NCI-H2081 treated with DMSO at 0.1 percent for 48 hours (cell line): ENCODE data around the gene DSCAM.
"Not testable (repeated sequence)": the region's sequence is repeated elsewhere in the genome, so short reads cannot be mapped to it uniquely, and the experiment has no call there.

ENCODE experiments used
- DNase-seq: peaks from one replicate; lab custom pipeline; 2025; lab: John Stamatoyannopoulos, UW

Gene DSCAM

DNA sequence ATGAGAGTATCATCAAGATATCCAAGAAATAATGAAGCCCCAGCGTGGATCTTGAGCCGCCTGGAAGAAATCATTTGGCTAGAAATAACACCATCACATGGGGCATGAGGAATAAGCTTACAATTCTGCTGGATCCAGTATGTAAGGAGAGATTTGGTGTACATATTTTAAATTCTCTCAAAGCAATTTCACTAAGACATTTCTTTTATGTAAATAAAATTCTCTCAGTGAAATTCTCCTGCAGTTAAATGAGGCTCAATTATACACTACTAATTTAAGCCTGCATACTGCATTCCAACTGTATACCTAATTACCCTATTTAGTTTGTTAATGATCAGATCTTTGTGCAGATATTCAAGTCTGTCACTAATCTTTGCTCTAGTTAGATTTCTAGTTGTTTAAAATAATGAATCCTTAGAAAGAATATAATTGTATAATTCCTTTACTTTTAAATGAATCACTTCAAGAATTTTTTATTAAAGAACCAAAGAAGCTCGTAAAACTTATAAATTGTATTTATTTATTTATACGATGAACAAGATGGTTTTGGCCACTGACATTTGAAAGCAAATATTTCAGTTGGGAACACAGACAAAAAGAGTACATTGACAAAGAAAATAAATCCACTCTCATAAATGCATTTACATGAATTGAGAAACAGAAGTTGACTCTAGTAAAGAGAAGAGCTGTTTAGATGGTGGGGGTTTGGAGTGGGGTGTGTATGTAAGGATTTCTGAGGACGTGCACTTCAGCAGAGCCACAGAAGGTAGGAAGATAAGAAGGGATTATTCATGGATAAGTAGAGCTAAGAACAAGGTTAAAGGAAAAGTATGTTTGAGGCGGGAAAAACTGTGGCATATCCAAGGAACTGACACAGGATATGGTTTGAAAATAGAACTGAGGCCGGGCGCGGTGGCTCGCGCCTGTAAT, 466.8 kb downstream of the DSCAM start:
- DNase-seq: no peak

DNA sequence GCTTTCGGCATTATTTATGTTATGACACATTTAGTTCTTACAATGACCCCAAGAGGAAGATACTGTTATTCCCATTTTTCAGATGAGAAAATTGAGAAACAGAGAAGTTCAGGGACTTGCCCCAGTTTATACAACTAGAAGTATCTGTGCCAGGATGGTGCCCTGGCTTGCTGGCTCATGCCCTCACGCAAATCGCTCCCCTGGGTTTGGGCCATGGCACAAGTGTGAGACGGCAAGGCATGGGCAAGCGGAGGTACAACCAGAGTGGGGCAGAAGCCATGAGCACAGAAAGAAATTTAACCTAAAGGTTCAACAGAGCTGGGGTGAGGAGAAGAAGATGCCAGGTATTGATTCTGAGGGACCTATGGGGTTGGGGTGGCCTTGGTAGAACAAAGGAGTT, 469.8 kb downstream of the DSCAM start:
- no peak for DNase-seq

DNA sequence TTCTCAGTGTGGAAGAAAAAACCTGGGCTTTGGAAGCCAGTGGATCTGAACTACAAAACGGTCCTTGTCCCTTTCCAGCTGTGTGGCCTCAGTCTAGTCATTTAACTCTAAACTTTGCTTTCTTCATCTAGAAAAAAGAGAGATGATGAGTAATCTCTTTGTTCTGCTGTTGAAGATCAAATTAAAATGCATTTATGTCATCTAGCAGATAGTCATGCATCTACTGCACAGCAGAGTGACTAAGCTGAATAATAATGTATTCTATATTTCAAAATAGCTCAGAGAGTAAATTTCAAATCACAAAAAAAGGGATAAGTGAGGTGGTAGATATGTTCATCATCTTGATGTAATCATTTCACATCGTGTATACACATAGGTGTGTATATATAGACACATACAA, 473.2 kb downstream of the DSCAM start:
- no peak for DNase-seq

DNA sequence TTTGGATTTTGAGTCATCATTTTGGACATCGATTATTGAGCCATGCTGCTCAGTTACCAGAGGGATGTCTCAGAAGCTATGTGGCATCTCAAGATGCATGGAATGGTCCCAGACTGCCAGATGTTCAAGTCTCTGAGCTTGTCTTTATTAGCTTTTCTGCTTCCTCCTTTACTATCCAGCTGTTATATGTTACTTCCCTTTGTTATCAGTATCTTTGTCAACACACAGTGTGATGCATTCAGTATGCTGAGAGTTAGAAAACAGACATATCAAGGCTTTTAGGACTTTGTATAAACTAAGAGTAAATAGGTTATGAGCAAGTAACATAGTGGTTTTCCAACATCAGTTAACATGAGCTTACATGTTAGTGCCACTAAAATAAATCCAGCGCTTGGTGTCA, 474.5 kb downstream of the DSCAM start:
- no peak for DNase-seq

DNA sequence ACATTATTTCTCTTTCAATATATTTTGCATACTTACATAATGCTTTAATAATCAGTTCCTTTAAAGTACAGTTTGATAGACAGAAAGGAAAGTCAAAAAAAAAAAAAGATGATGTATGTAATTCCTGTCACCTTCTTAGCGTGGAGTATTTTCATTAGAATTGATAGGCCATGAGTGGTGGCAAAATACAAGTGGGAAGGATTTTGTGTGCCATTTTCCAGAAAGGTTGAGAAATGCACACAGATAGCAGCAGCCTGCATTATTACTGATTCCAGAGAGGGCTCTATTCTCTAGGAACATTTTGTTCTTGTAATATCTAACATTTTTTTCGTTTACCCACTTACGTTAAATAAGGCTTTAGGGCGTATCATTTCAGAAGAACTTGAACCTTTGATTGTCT, 475.6 kb downstream of the DSCAM start:
- DNase-seq: no peak

DNA sequence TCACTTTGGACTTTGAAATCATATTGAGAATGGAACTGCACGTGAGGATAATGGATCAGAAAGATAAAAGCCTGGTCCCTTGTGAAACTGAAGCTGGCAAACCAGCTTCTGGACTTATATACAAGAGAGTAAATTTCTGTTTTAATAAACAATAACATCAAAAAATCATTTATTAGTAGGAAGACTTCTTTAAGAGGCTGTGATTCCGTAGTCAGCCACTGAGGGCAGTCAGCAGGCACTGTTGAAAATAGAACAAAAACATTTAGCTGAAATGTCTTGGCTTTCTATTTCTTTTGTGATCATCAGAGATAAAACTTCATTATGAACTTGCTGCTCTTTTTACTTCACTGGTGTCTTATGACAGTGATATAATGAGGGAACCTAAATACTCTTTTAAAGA, 490.3 kb downstream of the DSCAM start:
- DNase-seq: no peak

DNA sequence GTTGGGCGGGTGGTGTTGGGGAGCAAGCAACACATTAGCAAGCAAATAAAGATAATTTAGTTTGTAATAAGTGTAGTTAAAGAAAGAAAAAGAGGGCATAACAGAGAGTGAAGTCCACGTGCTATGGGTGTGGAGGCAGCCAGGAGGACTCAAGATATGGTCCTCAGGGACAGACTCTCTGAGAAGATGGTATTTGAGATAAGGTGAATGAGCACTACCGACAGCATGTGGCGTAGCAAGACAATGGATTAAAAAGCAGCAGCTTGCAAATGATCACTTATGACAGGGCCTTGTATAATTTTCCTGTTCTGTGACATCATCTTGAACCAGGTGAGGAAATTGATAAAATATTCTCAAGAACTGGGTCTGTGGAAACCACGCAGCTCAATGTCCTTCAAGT, 491.9 kb downstream of the DSCAM start:
- no peak for DNase-seq

DNA sequence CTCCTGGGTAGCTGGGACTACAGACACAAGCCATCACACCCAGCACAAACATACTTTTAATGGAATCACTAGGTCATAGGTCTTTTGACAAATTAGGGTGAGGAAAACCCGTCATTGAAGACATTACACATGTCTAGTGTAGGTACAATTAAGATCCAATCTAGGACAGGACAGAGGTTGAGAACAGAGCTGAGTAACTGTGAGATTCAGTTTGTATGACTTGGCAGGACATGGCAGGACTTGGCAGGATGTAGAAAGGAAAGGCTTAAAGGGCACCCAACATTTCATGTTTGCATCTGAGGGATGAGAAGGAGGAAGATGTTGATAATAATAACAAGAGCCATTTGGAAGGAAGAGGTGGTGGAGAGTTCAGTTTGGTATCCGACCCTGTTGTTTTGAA, 496.0 kb downstream of the DSCAM start:
- DNase-seq: no peak

DNA sequence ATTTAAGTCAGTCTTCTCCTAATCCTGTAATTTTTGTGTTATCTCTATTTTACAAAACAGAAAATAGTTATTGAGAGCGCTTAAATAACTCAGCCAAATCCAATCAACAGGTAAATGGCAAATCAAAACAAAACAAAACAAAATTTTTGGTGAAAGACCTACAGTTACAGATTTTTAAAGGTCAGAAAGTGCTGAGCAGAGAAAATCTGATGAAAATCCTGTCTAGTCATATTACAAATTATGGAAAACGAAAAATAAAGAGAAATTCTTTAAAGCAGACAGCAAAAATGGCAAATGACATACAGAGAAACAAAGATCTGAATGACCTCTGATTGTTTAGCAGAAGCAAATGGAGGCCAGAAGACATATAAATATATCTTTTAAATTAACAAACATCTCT, 497.4 kb downstream of the DSCAM start:
- no peak for DNase-seq

DNA sequence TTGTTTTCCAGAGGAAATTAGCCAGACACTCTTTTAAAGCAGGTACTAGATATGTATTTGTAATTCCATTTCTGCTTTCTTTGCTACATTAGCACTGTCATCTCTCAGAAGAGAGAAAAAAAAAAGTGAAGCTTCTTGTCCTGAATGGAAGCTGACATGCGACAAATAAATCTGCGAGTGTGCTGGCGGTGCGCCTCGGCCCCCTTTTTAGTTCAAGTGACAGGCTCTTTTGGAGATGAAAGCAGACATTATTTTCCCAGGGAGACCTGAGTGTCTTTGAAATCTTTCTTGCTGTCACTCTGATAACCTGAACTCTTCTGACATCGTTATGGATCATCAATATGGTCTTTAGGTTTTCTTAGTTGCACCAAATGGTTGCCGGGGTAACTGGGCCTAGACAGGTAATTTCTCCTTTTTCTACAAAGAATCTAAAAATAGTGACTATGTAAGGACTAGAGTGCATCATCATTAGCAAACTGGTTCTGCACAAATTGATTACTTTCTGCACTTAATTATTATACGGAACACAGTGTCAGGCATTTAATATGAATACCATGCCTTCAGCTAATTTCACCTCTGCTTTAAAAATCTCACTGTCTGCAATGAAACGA, 501.1 kb downstream of the DSCAM start:
- no peak for DNase-seq

DNA sequence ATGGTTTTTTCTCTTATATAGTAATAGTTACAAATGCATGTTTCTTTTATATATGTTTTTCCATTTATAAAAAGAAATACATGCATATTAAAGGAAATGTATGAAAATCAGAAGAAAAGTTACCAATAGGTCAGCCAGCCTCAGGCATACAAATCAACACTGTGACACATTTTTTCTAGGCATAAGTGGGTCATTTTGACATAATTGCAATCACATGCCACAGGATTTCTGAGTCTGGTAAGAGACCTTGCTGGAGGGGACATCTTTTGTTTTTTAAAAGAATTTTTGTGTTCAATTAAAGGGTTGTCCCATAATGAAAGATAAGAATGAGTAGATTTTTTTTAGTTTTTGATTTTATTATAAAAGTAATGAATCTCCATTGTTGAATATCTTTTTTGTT, 506.6 kb downstream of the DSCAM start:
- DNase-seq: no peak

DNA sequence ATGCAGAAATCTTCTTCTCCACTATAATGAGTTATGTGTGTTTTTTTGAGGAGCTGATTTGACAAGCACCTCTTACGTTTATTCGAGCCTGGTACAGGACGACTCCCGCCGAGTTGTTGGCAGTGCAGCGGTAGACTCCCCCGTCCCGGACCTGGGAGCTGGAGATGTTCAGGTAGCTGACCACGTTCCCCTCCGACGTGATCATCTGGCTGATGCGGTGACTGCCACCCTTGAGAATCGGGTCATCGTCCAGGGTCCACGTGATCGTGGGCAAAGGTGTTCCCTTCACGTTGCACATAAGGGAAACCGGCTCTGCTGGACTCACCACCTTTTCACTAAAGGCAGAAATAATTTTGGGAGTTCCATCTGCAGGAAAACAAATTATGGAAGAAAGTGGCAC, 507.9 kb downstream of the DSCAM start:
- no peak for DNase-seq

DNA sequence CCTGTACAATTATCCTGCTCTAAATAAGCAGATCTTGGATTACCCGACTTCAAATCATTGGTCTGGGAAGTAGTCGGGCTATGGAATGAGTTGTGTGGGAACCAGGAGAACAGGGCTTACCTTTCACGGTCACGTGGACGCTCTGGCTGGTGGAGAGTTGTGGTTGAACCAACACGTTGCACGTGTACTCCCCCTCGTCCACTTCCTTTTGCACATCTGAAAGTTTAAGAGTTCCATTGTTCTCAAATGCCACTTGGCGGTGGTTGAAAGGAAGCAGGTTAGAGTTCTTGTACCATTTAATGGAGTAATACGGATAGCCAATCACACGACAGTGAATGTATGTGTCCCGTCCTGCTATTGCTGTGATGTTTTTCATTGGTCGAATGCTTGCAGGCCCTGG, 509.0 kb downstream of the DSCAM start:
- DNase-seq: no peak

DNA sequence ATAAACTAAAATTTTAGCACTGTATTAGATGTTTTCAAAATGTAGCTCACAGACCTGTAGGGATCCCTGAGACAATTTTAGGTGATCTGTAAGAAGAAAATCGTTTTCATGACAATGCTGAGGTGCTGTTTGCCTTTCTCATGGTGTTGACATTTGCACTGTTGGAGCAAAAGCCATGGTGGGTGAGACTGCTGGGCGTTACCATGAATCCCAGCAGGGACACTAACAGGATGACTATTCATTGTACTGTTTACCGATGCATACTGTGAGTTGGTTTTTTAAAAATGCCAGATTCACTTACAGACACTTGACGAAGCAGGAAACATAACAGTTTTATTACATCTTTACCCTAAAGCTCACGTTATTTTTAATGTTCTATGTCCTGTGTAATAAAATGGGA, 511.3 kb downstream of the DSCAM start:
- peak; percentile 83 for DNase-seq

DNA sequence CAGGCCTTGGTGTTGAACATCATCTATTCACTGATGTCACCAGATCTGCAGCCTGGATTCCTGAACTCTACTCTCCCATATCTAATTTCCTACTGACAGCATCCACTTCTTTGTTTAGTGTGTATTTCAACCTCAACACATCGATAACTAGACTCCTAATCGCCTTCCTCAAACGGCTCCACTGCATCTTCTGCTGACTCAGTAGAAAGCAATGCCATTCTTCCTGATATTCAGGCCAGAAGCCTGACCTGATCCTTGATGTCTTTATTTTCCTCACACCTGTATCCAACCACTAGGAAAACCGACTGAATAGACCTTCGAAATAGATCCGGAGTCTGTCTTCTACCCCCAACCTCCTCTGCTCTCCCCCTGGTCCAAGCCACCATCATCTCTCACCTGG, 512.8 kb downstream of the DSCAM start:
- DNase-seq: no peak

DNA sequence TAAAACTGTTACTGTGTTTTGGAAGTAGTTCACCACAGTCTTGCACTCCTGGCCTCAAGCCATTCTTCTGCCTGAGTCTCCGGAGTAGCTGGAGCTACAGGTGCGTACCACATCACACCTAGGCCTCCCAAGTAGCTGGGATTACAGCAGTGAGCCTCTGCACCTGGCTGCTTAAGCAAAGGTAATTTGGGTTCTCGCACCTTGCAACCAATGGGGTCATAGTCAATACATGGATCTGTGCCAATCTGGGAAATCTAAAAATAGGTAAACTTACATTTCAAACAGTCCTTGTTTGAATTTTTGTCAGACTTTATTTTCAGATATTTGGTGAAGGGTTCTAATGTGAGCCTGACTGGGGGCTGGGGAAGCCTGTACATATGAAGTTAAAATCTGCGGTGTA, 513.2 kb downstream of the DSCAM start:
- DNase-seq: no peak

DNA sequence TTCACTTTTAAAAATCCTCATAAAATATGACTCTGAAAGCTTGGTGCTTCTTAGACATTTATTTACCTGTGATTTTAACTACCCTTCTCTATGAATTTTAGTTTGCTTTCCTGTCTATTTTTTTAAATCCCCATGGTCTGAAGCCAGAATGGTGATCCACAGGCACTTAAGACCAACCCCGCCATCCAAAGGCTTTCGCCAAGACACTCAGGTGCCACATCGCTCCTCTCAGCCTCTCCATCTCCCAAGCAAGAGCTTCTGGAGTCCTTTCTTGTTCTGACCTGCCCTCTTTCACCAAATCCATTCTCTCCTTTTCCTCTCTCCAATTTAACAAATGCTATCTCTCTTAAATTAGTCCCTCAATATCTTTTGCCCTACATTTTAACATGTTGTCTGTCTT, 515.2 kb downstream of the DSCAM start:
- DNase-seq: no peak

DNA sequence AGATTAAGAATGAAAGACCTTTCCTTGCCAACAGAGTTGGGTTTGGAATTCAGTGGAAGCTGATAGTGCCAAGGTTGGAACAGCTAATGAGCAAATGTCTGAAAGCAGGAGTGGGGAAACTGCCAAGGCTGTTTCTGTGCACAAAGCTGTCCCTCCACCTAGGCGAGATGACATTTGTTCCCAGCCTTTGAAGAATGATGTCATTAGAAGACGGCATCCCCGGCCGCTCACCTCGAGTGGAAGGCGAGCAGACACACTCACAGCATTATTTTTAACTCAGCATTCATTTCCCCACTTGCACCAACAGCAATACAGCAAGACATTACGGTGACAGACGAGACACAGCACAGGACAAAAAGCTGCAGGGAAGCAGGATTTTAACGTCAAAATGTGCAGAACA, 515.8 kb downstream of the DSCAM start:
- DNase-seq: no peak

DNA sequence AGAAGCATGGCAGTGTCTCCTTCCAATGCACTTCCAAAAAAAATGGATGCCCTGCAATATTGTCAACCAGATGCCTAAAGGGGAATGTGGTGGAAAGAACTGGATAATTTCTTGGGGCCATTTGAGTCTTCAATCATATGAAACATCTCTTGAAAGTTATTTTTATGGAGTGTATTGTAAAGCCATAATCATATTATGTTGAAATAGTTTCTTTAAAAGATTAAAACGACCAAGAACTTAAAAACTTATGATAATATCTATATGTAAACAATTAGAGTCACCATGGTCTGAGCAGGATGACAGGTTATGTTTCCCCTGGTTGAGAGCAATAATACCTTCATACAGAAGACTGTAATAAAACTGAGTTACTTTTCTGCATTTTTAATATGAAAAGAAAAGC, 522.6 kb downstream of the DSCAM start:
- DNase-seq: no peak

DNA sequence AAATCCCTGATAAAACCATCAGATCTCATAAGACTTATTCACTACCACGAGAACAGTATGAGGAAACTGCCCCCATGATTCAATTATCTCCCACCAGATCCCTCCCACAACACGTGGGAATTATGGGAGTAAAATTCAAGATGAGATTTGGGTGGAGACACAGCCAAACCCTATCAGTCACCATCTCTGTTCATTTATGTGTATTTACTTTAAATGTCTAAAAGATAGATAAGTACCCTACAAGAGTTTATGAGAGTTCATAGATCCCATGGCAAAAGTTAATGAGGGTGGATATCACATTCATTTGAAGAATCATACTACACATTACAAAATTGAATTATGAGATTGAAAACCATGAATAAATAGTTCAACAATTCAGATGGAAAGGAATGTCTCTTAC, 526.2 kb downstream of the DSCAM start:
- not testable (repeated sequence) for DNase-seq

DNA sequence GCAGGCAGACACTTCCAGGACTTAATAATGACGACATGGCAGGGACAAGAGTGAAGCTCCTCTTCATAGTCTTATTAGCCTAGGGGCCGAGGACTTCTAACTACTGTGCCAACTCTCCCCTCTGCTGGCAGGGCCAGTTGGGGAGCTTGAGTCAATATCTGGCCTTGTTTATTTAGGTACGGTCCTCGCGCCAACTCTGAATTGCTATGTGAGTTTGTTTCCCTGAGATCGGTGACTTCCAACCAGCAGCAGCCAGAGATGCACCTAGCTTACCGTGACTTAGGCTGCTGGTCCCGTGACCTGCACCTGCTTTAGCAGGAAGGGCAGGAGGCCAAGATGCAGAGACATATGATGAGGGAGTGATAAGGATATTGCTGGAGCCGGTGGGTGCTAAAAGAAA, 528.6 kb downstream of the DSCAM start:
- no peak for DNase-seq

DNA sequence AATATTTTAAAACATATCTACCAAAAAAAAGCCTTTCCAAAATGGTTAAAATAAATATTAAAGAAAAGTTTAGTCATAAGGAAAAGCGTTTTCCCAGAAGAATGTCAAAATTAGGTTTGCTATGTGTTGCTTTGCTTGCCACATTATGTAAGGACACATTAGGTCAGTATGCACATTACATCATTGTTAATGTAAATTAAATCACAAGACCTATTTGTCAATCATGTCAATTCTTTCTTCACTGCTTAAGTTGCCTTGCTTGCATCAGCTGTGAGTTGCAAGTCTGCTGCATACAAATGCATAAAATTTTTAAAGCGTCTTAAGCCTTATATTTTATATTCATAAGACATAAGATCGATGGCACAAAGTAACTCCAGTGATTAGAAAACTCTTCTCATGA, 530.9 kb downstream of the DSCAM start:
- DNase-seq: no peak

DNA sequence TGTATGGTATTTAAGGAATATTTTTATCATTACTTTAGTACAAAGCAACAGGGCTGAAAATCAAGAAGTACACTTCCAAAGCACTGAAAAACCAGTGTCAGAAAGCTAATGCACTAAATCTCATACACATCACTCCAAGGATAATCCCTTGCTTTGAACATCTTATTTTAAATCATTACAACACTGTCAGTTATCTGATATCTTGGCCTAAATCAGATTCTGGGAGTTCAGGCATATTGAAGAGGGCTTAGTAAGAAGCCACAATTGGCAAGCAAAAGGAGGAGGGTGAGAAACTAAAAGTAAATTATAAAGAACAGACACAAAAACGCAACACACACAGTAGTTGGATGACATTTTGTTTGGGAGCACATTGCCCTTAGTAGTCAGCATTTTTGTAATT, 531.3 kb downstream of the DSCAM start:
- no peak for DNase-seq

DNA sequence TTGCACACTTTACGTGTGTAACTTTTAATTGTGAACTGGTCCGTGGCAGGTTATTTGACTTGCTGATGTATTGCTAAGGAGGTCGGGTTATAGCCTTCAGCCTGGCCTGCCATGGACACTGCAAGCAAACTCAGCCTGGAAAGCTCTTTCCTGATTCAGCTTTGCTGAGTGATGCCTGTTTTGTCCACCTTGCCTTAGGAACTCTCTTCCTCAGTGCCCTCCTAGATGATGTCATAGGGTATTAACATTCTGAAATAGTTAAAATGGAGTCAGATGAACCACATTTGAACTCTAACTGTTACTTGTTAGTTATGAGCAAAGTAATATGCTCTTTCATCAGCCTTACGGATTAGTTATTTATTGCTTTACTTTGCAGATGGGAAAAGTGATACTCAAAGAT, 533.7 kb downstream of the DSCAM start:
- no peak for DNase-seq
